K562 (cell line): ENCODE measurements around the gene SLC35F4. TPM values are rescaled to one million over a fixed set of nuclear protein-coding genes. Genes with fewer than 3 reads are reported as not detected.

Source experiments
- ATAC-seq: fragments of 200-7000 bp; cut with Tn5 transposase; 3 replicates; pipeline ENCODE4 v1.9.1; 2020; ENCODE audit warnings: moderate library complexity
- BruUV-seq: library from RNA; stranded (reverse); fragments of 400-500 nt; replicated peaks from 2 replicates; lab custom pipeline; 2021; lab: Mats Ljungman, UMichigan
- CTCF ChIA-PET: fragments of 300-600 bp; formaldehyde crosslinking; extraction: SDS; loops from one replicate; lab custom pipeline; 2021; ENCODE audit warnings: low intra/inter-chr PET ratio; lab: Yijun Ruan, JAX
- POLR2A ChIA-PET: fragments of 300-600, 350-650 bp; sonication (Branson Sonifier 250); formaldehyde crosslinking; extraction: SDS; loops from one replicate; lab custom pipeline; 2021; ENCODE audit warnings: antibody characterized with exemption, inconsistent platforms; lab: Yijun Ruan, JAX
- DNase-seq, 4 experiments: peaks; one replicate each; pipeline versions ENCODE4 v3.0.0 to v3.0.0-alpha.2; 2011 to 2018; ENCODE audit warnings: low spot score in 3 of 4, mixed read lengths in 3 of 4; ENCODE audit errors: extremely low read depth in 1 of 4
- FAIRE-seq: peaks from 2 replicates; lab custom pipeline; 2011; peaks lifted over from hg19 to GRCh38; lab: Jason Lieb, UNC
- H2AFZ ChIP-seq: 2 replicates; pipeline ENCODE4 v1.6.0; 2011; ENCODE audit warnings: low read depth, low read length, control low read depth, inconsistent platforms
- H3K27ac ChIP-seq: fragments of 200-600 bp; 3 replicates; pipeline ENCODE4 v1.8.0; 2011; ENCODE audit warnings: low read depth, mild to moderate bottlenecking, control low read depth, inconsistent platforms, low read length, moderate library complexity, mixed read lengths; ENCODE audit errors: extremely low read depth
- H3K27me3 ChIP-seq, 2 experiments: fragments of 300-600 bp in 1 of 2; 2 replicates in 1 of 2; 3 replicates in 1 of 2; pipeline versions ENCODE4 v1.6.0 to v1.8.0; 2011; ENCODE audit warnings: inconsistent platforms in 2 of 2, low read length in 2 of 2, mild to moderate bottlenecking in 1 of 2, mixed read lengths in 1 of 2, moderate library complexity in 1 of 2; ENCODE audit not compliant: control insufficient read depth in 2 of 2, insufficient read depth in 2 of 2
- H3K36me3 ChIP-seq: fragments of 300-600 bp; 3 replicates; pipeline ENCODE4 v1.8.0; 2011; ENCODE audit warnings: mild to moderate bottlenecking, low read length, inconsistent platforms; ENCODE audit not compliant: control insufficient read depth, insufficient read depth
- H3K4me1 ChIP-seq, 2 experiments: fragments of 200-600 bp in 1 of 2; replicated peaks in 1 of 2; 2 replicates in 1 of 2; 3 replicates in 1 of 2; pipeline versions ENCODE4 v1.5.1 to v1.8.0; 2011; ENCODE audit warnings: inconsistent platforms in 2 of 2, low read length in 2 of 2, mild to moderate bottlenecking in 1 of 2, mixed read lengths in 1 of 2, moderate library complexity in 1 of 2; ENCODE audit not compliant: control insufficient read depth in 2 of 2, insufficient read depth in 2 of 2
- H3K4me2 ChIP-seq: 2 replicates; pipeline ENCODE4 v1.6.1; 2011; ENCODE audit warnings: low read length, control low read depth, inconsistent platforms, mixed read lengths; ENCODE audit not compliant: insufficient read depth
- H3K4me3 ChIP-seq: fragments of 200-600 bp; sonication (generic), shearing (Covaris generic); 2 replicates; pipeline ENCODE4 v1.5.1; 2016; ENCODE audit warnings: control low read depth, inconsistent platforms
- H3K79me2 ChIP-seq: fragments of 200-600 bp; 3 replicates; pipeline ENCODE4 v1.8.0; 2011; ENCODE audit warnings: low read length, inconsistent platforms; ENCODE audit not compliant: control insufficient read depth, insufficient read depth
- H3K9ac ChIP-seq, 2 experiments: 2 replicates each; pipeline versions ENCODE4 v1.6.0 to v1.6.1; 2011; ENCODE audit warnings: low read depth in 2 of 2, low read length in 2 of 2, control low read depth in 1 of 2, inconsistent platforms in 1 of 2, mild to moderate bottlenecking in 1 of 2, mixed read lengths in 1 of 2; ENCODE audit not compliant: insufficient read depth in 1 of 2
- H3K9me1 ChIP-seq: one replicate; pipeline ENCODE4 v1.6.0; 2011; ENCODE audit warnings: inconsistent platforms, mild to moderate bottlenecking, low read length, moderate library complexity; ENCODE audit not compliant: control insufficient read depth, insufficient read depth
- H3K9me3 ChIP-seq: replicated peaks from 2 replicates; pipeline ENCODE4 v1.5.1; 2011; ENCODE audit warnings: low read depth, low read length, inconsistent platforms; ENCODE audit not compliant: control insufficient read depth, insufficient read depth
- H4K20me1 ChIP-seq: replicated peaks from 2 replicates; pipeline ENCODE4 v1.6.1; 2011; ENCODE audit warnings: low read length, inconsistent platforms, mixed read lengths; ENCODE audit not compliant: control insufficient read depth, insufficient read depth
- CBX3 ChIP-seq, 2 experiments: IDR thresholded peaks; 1 replicate in 1 of 2; 2 replicates in 1 of 2; pipeline ENCODE4 v1.6.1; 2012; ENCODE audit warnings: inconsistent platforms in 2 of 2, low read length in 2 of 2, borderline replicate concordance in 1 of 2, control low read depth in 1 of 2
- FOXK1 ChIP-seq: sonication (generic); formaldehyde crosslinking; IDR thresholded peaks from 2 replicates; pipeline ENCODE4 v1.8.0; 2022; ENCODE audit warnings: missing genetic modification reagents, mild to moderate bottlenecking, borderline replicate concordance
- MEF2D ChIP-seq: conservative IDR thresholded peaks from 2 replicates; pipeline ENCODE4 v1.6.1; 2016; ENCODE audit warnings: low read depth, missing genetic modification characterization, missing compliant biosample characterization
- MTA2 ChIP-seq: fragments of 450-650 bp; IDR thresholded peaks from 2 replicates; pipeline ENCODE4 v1.6.1; 2016; ENCODE audit warnings: low read depth
- RB1 ChIP-seq: fragments of 450-650 bp; IDR thresholded peaks from 2 replicates; pipeline ENCODE4 v1.6.1; 2017; ENCODE audit warnings: low read depth, mild to moderate bottlenecking
- TBP ChIP-seq: optimal IDR thresholded peaks from 2 replicates; pipeline ENCODE3; 2011; ENCODE audit warnings: low read depth, low read length, improper control_type of control experiment
- TCF15 ChIP-seq: fragments of 250-450 bp; sonication (Bioruptor Pico); IDR thresholded peaks from 2 replicates; pipeline ENCODE4 v1.8.0; 2022; ENCODE audit warnings: moderate library complexity, mild to moderate bottlenecking, inconsistent platforms
- UBTF ChIP-seq, 2 experiments: IDR thresholded peaks; 2 replicates each; pipeline ENCODE4 v1.6.1; 2012; ENCODE audit warnings: improper control_type of control experiment in 2 of 2, low read depth in 2 of 2, low read length in 2 of 2, borderline replicate concordance in 1 of 2
- YBX1 ChIP-seq: fragments of 450-650 bp; IDR thresholded peaks from 2 replicates; pipeline ENCODE4 v1.7.1; 2016; ENCODE audit warnings: mild to moderate bottlenecking
- ZC3H8 ChIP-seq: fragments of 450-650 bp; IDR thresholded peaks from 2 replicates; pipeline ENCODE4 v1.6.1; 2017
- ZNF23 ChIP-seq: fragments of 250-450 bp; sonication (Bioruptor Pico); IDR thresholded peaks from 2 replicates; pipeline ENCODE4 v1.4.0; 2020; ENCODE audit warnings: mild to moderate bottlenecking
- ZNF445 ChIP-seq: fragments of 250-450 bp; sonication (Bioruptor Pico); IDR thresholded peaks from 2 replicates; pipeline ENCODE4 v1.4.0; 2020; ENCODE audit warnings: low read depth, mild to moderate bottlenecking, moderate library complexity
- ZNF609 ChIP-seq: sonication (generic); formaldehyde crosslinking; IDR thresholded peaks from 2 replicates; pipeline ENCODE4 v1.8.1; 2023; ENCODE audit warnings: missing genetic modification reagents, mild to moderate bottlenecking, borderline replicate concordance
- ZSCAN29 ChIP-seq: fragments of 450-650 bp; IDR thresholded peaks from 2 replicates; pipeline ENCODE4 v1.6.1; 2017
- WGBS: fragments of 100-300 bp; shearing (Covaris generic); methylation state at CpG from one replicate; pipeline ENCODE4 v1.1.6; 2016; ENCODE audit warnings: low coverage, mixed read lengths; ENCODE audit not compliant: insufficient coverage; ENCODE audit errors: missing lambda C conversion rate; 5-methylcytosine and 5-hydroxymethylcytosine counted together
- in situ Hi-C: fragments of 300-500 bp; cut with MboI; formaldehyde crosslinking; loops from 4 replicates; pipeline ENCODE4 v1.15.0; 2018; ENCODE audit warnings: inconsistent platforms, mixed read lengths
- intact Hi-C: fragments of 100-400 bp; cut with micrococcal nuclease; formaldehyde crosslinking; loops from 2 replicates; pipeline ENCODE4 v1.14.2; 2022
- polyA plus RNA-seq, 8 experiments: library from polyadenylated mRNA; depleted of rRNA in 4 of 8; stranded (reverse) in 5 of 8; unstranded in 3 of 8; fragments of >200 nt; fragmentation: Nextera tagmentation in 2 of 8; fragmentation: Illumina TruSeq in 1 of 8; extraction: Ambion mirVana in 2 of 8; extraction: Trizol in 1 of 8; gene quantifications; 2 replicates each; pipeline versions ENCODE4 v1.2.1 to v1.2.3, GENCODE V29; 2011 to 2014; ENCODE audit warnings: inconsistent platforms in 1 of 8, missing spikeins in 1 of 8
- total RNA-seq, 7 experiments: library from RNA; depleted of rRNA in 6 of 7; stranded (reverse); fragments of >200 nt in 6 of 7; fragmentation: Illumina TruSeq in 2 of 7; extraction: Trizol in 2 of 7; gene quantifications; 2 replicates each; pipeline versions ENCODE4 v1.2.1 to v1.2.3, GENCODE V29; 2011 to 2021; ENCODE audit warnings: low replicate concordance in 1 of 7
- TF ChIP-seq, protein P1 (sequence below): fragments of 250-450 bp; sonication (Bioruptor Pico); IDR thresholded peaks from 2 replicates; pipeline ENCODE4 v1.8.0; 2021; ENCODE audit warnings: moderate library complexity, mild to moderate bottlenecking, inconsistent platforms

SLC35F4 gene
- total and polyA plus RNA-seq, 9 of the 15 experiments (the other 6 are each of a cell fraction or from before 2014, with no cell fraction given) = 0.01 TPM; not detected in 8

DNA sequence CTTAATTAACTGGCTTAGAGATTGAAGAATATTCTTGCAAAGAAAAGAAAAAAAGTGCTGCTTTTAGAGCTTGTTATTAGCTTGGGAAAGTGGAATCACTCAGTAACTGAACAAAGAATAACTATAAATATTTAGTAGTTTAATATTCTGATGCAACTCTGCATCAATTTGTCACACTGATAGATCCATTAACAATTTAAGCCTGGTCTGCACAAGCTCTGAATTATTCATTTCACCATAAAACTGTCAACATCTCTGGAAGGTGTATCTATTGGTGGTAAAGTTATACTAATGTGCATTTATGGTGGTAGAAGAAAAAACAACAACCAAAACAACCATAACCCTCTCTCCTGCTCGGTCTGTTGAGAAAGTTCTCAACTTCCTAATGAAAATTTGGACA is 38.1 kb upstream of the SLC35F4 start:
- H3K4me1 ChIP-seq = no peaks in the 10 kb centered on the region
- H3K79me2 ChIP-seq = no peaks in the 10 kb centered on the region
- H3K27me3 ChIP-seq = no peaks in the 10 kb centered on the region
- H4K20me1 ChIP-seq = no peaks in the 10 kb centered on the region
- 0% methylated on average over 1 of the region's 1 CpG for WGBS
- no peak overlapping the region for H3K4me3 ChIP-seq
- no peak for DNase-seq
- H3K4me2 ChIP-seq = no peak overlapping the region
- no peak for TF ChIP-seq ZSCAN29
- TF ChIP-seq CBX3 (IDR thresholded peaks at IDR 0.05; ENCODE audit: borderline replicate concordance in 1 of 2, low read length in 2 of 2) = no peak
- TF ChIP-seq TBP = no peak
- TF ChIP-seq RB1 = no peak
- TF ChIP-seq MTA2 = no peak
- no peak for TF ChIP-seq UBTF (IDR thresholded peaks at IDR 0.05; ENCODE audit: borderline replicate concordance in 1 of 2, low read depth in 2 of 2, low read length in 2 of 2)
- no peak for TF ChIP-seq ZNF445 (CRISPR knock-in tag)
- TF ChIP-seq ZNF609 (CRISPR knock-in tag) = no peak
- TF ChIP-seq MEF2D (tag) = no peak
- TF ChIP-seq FOXK1 (CRISPR knock-in tag) = no peak
- TF ChIP-seq TCF15 (CRISPR knock-in tag) = no peak
- TF ChIP-seq ZNF23 (CRISPR knock-in tag) = no peak
- TF ChIP-seq, protein P1, sequence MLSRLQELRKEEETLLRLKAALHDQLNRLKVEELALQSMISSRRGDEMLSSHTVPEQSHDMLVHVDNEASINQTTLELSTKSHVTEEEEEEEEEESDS (CRISPR knock-in tag) = no peak
- no peak for TF ChIP-seq YBX1
- no peak for TF ChIP-seq ZC3H8
- TF ChIP-seq, all 486 proteins: peak for 0
- Histone ChIP-seq H3K36me3 (no peaks in the 10 kb centered on the region), H2AFZ (no peak overlapping the region), H3K9ac (no peak overlapping the region), H3K9me3 (no peaks in the 10 kb centered on the region), H3K9me1 (no peaks in the 10 kb centered on the region), H3K27ac (no peak overlapping the region)
- intact Hi-C loops (no loop called here), in situ Hi-C loops (no loop called here)
- ATAC-seq = no peak
- BruUV-seq = no TSS peak
- POLR2A ChIA-PET = no interaction called here
- CTCF ChIA-PET = no interaction called here
- FAIRE-seq = no peak
